K562 (cell line): Measurements from ENCODE around the gene NDUFB8. TPM values are rescaled to one million over a fixed set of nuclear protein-coding genes. Genes with fewer than 3 reads are reported as not detected.

Experiments used
- CCNT2 ChIP-seq: IDR thresholded peaks from 2 replicates; pipeline ENCODE4 v1.6.1; 2011; ENCODE audit warnings: borderline replicate concordance, low read depth, mild to moderate bottlenecking, moderate library complexity, mixed read lengths, low read length; ENCODE audit not compliant: insufficient read length; ENCODE audit errors: extremely low read depth
- KAT2B ChIP-seq: IDR thresholded peaks from one replicate; pipeline ENCODE4 v1.6.1; 2012; ENCODE audit warnings: low read depth, mild to moderate bottlenecking, control low read depth, inconsistent platforms, low read length, moderate library complexity
- NR0B1 ChIP-seq: fragments of 450-650 bp; IDR thresholded peaks from one replicate; pipeline ENCODE4 v1.6.1; 2018; ENCODE audit warnings: mild to moderate bottlenecking, moderate library complexity; ENCODE audit not compliant: partially characterized antibody
- RNF2 ChIP-seq: sonication (generic); IDR thresholded peaks from 2 replicates; pipeline ENCODE4 v1.6.1; 2016
- SMAD4 ChIP-seq: fragments of 250-450 bp; sonication (Bioruptor Pico); conservative IDR thresholded peaks from 2 replicates; pipeline ENCODE4 v1.8.0; 2021; ENCODE audit warnings: inconsistent platforms, mild to moderate bottlenecking, moderate library complexity
- SMARCA4 ChIP-seq: fragments of 450-650 bp; IDR thresholded peaks from 2 replicates; pipeline ENCODE4 v1.6.1; 2016
- STAT6 ChIP-seq: sonication (generic); formaldehyde crosslinking; IDR thresholded peaks from 2 replicates; pipeline ENCODE4 v1.8.1; 2023; ENCODE audit warnings: mild to moderate bottlenecking, missing genetic modification reagents
- WHSC1 ChIP-seq: IDR thresholded peaks from one replicate; pipeline ENCODE4 v1.6.1; 2012; ENCODE audit warnings: low read length, control low read depth, inconsistent platforms
- XRCC3 ChIP-seq: fragments of 450-650 bp; IDR thresholded peaks from 2 replicates; pipeline ENCODE4 v1.6.1; 2017; ENCODE audit warnings: mild to moderate bottlenecking, moderate library complexity
- ZNF277 ChIP-seq: fragments of 250-450 bp; sonication (Bioruptor Pico); IDR thresholded peaks from 2 replicates; pipeline ENCODE4 v1.8.0; 2022; ENCODE audit warnings: inconsistent platforms, mild to moderate bottlenecking, moderate library complexity, borderline replicate concordance
- ZNF518B ChIP-seq: fragments of 250-450 bp; sonication (Bioruptor Pico); IDR thresholded peaks from 2 replicates; pipeline ENCODE4 v1.5.0; 2021; ENCODE audit warnings: mild to moderate bottlenecking, moderate library complexity
- ZNF79 ChIP-seq: fragments of 250-450 bp; sonication (Bioruptor Pico); IDR thresholded peaks from 2 replicates; pipeline ENCODE4 v1.4.0; 2020; ENCODE audit warnings: low read depth, mild to moderate bottlenecking, moderate library complexity
- polyA plus RNA-seq, 8 experiments: library from polyadenylated mRNA; depleted of rRNA in 4 of 8; stranded (reverse) in 5 of 8; unstranded in 3 of 8; fragments of >200 nt; fragmentation: Nextera tagmentation in 2 of 8; fragmentation: Illumina TruSeq in 1 of 8; extraction: Ambion mirVana in 2 of 8; extraction: Trizol in 1 of 8; gene quantifications; 2 replicates each; pipeline versions ENCODE4 v1.2.1 to v1.2.3, GENCODE V29; 2011 to 2014; ENCODE audit warnings: inconsistent platforms in 1 of 8, missing spikeins in 1 of 8
- total RNA-seq, 7 experiments: library from RNA; depleted of rRNA in 6 of 7; stranded (reverse); fragments of >200 nt in 6 of 7; fragmentation: Illumina TruSeq in 2 of 7; extraction: Trizol in 2 of 7; gene quantifications; 2 replicates each; pipeline versions ENCODE4 v1.2.1 to v1.2.3, GENCODE V29; 2011 to 2021; ENCODE audit warnings: low replicate concordance in 1 of 7
- TF ChIP-seq, protein P1 (sequence below), 2 experiments: IDR thresholded peaks in 1 of 2; conservative IDR thresholded peaks in 1 of 2; 2 replicates each; pipeline ENCODE4 v1.6.1; 2016; ENCODE audit warnings: low read depth in 2 of 2, mild to moderate bottlenecking in 1 of 2, missing compliant biosample characterization in 1 of 2, missing genetic modification characterization in 1 of 2, moderate library complexity in 1 of 2
- TF ChIP-seq, protein P2 (sequence below): IDR thresholded peaks from 2 replicates; pipeline ENCODE4 v1.6.1; 2011; ENCODE audit not compliant: insufficient read length; ENCODE audit errors: extremely low read depth

NDUFB8 gene
- total and polyA plus RNA-seq, 9 of the 15 experiments (the other 6 are each of a cell fraction or from before 2014, with no cell fraction given): 131 to 360 (median 199) TPM

- TF ChIP-seq, protein P1, sequence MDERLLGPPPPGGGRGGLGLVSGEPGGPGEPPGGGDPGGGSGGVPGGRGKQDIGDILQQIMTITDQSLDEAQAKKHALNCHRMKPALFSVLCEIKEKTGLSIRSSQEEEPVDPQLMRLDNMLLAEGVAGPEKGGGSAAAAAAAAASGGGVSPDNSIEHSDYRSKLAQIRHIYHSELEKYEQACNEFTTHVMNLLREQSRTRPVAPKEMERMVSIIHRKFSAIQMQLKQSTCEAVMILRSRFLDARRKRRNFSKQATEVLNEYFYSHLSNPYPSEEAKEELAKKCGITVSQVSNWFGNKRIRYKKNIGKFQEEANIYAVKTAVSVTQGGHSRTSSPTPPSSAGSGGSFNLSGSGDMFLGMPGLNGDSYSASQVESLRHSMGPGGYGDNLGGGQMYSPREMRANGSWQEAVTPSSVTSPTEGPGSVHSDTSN (CRISPR knock-in tag; IDR thresholded peaks at IDR 0.05; ENCODE audit: low read depth): no peak
- TF ChIP-seq, protein P1 (tag; conservative IDR thresholded peaks at IDR 0.05; ENCODE audit: low read depth): no peak
- no peak for TF ChIP-seq WHSC1
- TF ChIP-seq CCNT2: no peak
- TF ChIP-seq NR0B1: no peak
- TF ChIP-seq, protein P2, sequence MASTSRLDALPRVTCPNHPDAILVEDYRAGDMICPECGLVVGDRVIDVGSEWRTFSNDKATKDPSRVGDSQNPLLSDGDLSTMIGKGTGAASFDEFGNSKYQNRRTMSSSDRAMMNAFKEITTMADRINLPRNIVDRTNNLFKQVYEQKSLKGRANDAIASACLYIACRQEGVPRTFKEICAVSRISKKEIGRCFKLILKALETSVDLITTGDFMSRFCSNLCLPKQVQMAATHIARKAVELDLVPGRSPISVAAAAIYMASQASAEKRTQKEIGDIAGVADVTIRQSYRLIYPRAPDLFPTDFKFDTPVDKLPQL: no peak
- no peak for TF ChIP-seq RNF2
- TF ChIP-seq STAT6 (CRISPR knock-in tag): no peak
- TF ChIP-seq KAT2B: no peak
- 0 out of 2 replicates have a peak, but pooled peaks have one; percentile 18 for TF ChIP-seq SMAD4
- TF ChIP-seq ZNF277: no peak
- TF ChIP-seq SMARCA4: no peak
- TF ChIP-seq XRCC3: no peak
- no peak for TF ChIP-seq ZNF518B (CRISPR knock-in tag)
- no peak for TF ChIP-seq ZNF79 (CRISPR knock-in tag)
These were observed 6.2 kb upstream of the NDUFB8 start, which contains the start of gene HIF1AN (continued) for GRCh38 chr10:100535715-100536353.
